Mesendoderm (in vitro differentiated cells): ENCODE measurements around the gene SLC44A5.

Experiments used
- DNase-seq: peaks from one replicate; pipeline ENCODE4 v3.0.0; 2013
- H2AK5ac ChIP-seq: 2 replicates; pipeline ENCODE4 v1.6.1; 2013; ENCODE audit warnings: low read length, inconsistent platforms
- H2BK120ac ChIP-seq: 2 replicates; pipeline ENCODE4 v1.6.1; 2013; ENCODE audit warnings: low read depth, mild to moderate bottlenecking, low read length, moderate library complexity, mixed read lengths
- H2BK15ac ChIP-seq: replicated peaks from 2 replicates; pipeline ENCODE4 v1.6.1; 2013; ENCODE audit warnings: low read depth, mild to moderate bottlenecking, moderate library complexity
- H2BK5ac ChIP-seq: 2 replicates; pipeline ENCODE4 v1.6.1; 2013; ENCODE audit warnings: low read length, inconsistent platforms
- H3K18ac ChIP-seq: 2 replicates; pipeline ENCODE4 v1.6.1; 2013; ENCODE audit warnings: mild to moderate bottlenecking, low read length, mixed read lengths
- H3K23ac ChIP-seq: one replicate; pipeline ENCODE4 v1.6.1; 2013; ENCODE audit warnings: low read length
- H3K27ac ChIP-seq: 2 replicates; pipeline ENCODE4 v1.5.1; 2013; ENCODE audit warnings: low read depth, mild to moderate bottlenecking, inconsistent platforms, low read length, moderate library complexity
- H3K27me3 ChIP-seq: 2 replicates; pipeline ENCODE4 v1.6.1; 2013; ENCODE audit warnings: low read length, control low read depth, mild to moderate bottlenecking, inconsistent platforms; ENCODE audit not compliant: insufficient read depth, poor library complexity
- H3K36me3 ChIP-seq: 2 replicates; pipeline ENCODE4 v1.6.1; 2013; ENCODE audit warnings: low read length, inconsistent platforms; ENCODE audit not compliant: control insufficient read depth, insufficient read depth
- H3K4ac ChIP-seq: one replicate; pipeline ENCODE4 v1.6.1; 2013; ENCODE audit warnings: low read depth, mild to moderate bottlenecking, low read length, moderate library complexity
- H3K4me1 ChIP-seq: 2 replicates; pipeline ENCODE4 v1.6.1; 2013; ENCODE audit warnings: low read depth, low read length, inconsistent platforms; ENCODE audit not compliant: control insufficient read depth
- H3K4me2 ChIP-seq: 2 replicates; pipeline ENCODE4 v1.6.1; 2013; ENCODE audit warnings: low read length
- H3K4me3 ChIP-seq: 2 replicates; pipeline ENCODE4 v1.5.1; 2013; ENCODE audit warnings: mild to moderate bottlenecking, low read length
- H3K56ac ChIP-seq: one replicate; pipeline ENCODE4 v1.6.1; 2013; ENCODE audit warnings: low read length
- H3K79me1 ChIP-seq: 2 replicates; pipeline ENCODE4 v1.6.1; 2013; ENCODE audit warnings: low read length, inconsistent platforms
- H3K79me2 ChIP-seq: 2 replicates; pipeline ENCODE4 v1.6.1; 2013; ENCODE audit warnings: mild to moderate bottlenecking, low read length; ENCODE audit not compliant: control insufficient read depth, insufficient read depth
- H3K9ac ChIP-seq: 2 replicates; pipeline ENCODE4 v1.6.1; 2013; ENCODE audit warnings: low read length, inconsistent platforms
- H4K5ac ChIP-seq: one replicate; pipeline ENCODE4 v1.6.1; 2013; ENCODE audit warnings: low read length
- H4K8ac ChIP-seq: one replicate; pipeline ENCODE4 v1.6.1; 2013; ENCODE audit warnings: low read depth, mild to moderate bottlenecking, control low read depth, low read length, moderate library complexity
- WGBS: extraction: QIAGEN DNeasy Blood & Tissue Kit; methylation state at CpG from one replicate; pipeline ENCODE4 v1.1.7; 2013; ENCODE audit warnings: low lambda C conversion rate, missing lambda C conversion rate; ENCODE audit not compliant: insufficient coverage; ENCODE audit errors: extremely low coverage; 5-methylcytosine and 5-hydroxymethylcytosine counted together

SLC44A5 gene

GRCh38 chr1:75543705-75544104 is 67.2 kb downstream of the SLC44A5 start:
- Histone ChIP-seq H3K27ac (no peak overlapping the region), H2BK5ac (no peak overlapping the region), H2AK5ac (no peak overlapping the region), H3K18ac (no peak overlapping the region), H4K8ac (no peak overlapping the region), H3K79me2 (no peaks in the 10 kb centered on the region), H3K56ac (no peak overlapping the region), H4K5ac (no peak overlapping the region), H3K36me3 (no peaks in the 10 kb centered on the region), H3K79me1 (no peaks in the 10 kb centered on the region), H3K4me1 (no peaks in the 10 kb centered on the region), H3K4me2 (no peak overlapping the region), H3K4me3 (no peak overlapping the region), H2BK15ac (no peak overlapping the region), H3K4ac (no peak overlapping the region), H3K9ac (no peak overlapping the region), H3K23ac (no peak overlapping the region), H2BK120ac (no peak overlapping the region), H3K27me3 (no peaks in the 10 kb centered on the region)
- DNase-seq, result no peak

- H3K27me3 ChIP-seq, result no peaks in the 10 kb centered on the region
- no peaks in the 10 kb centered on the region for H3K4me1 ChIP-seq
- H3K56ac ChIP-seq, result no peak overlapping the region
- no peak overlapping the region for H3K18ac ChIP-seq
- no peak overlapping the region for H3K23ac ChIP-seq
- H3K27ac ChIP-seq, result no peak overlapping the region
- no peak overlapping the region for H4K5ac ChIP-seq
- no peaks in the 10 kb centered on the region for H3K79me1 ChIP-seq
- no peak overlapping the region for H2BK5ac ChIP-seq
- H2AK5ac ChIP-seq, result no peak overlapping the region
- H3K4me3 ChIP-seq, result no peak overlapping the region
- H4K8ac ChIP-seq, result no peak overlapping the region
- no CpG with 5 or more reads among the region's 5 CpGs for WGBS
- H2BK15ac ChIP-seq, result no peak overlapping the region
- H2BK120ac ChIP-seq, result no peak overlapping the region
- H3K79me2 ChIP-seq, result no peaks in the 10 kb centered on the region
- H3K36me3 ChIP-seq, result no peaks in the 10 kb centered on the region
- peak; percentile 13 for DNase-seq
- H3K9ac ChIP-seq, result no peak overlapping the region
- H3K4me2 ChIP-seq, result no peak overlapping the region
- H3K4ac ChIP-seq, result no peak overlapping the region
Observed at GRCh38 chr1:75542818-75543570, 67.9 kb downstream of the SLC44A5 start.

GRCh38 chr1:75539230-75540116 is 71.4 kb downstream of the SLC44A5 start:
- Histone ChIP-seq H3K4me1 (no peaks in the 10 kb centered on the region), H3K27ac (no peak overlapping the region), H2BK5ac (no peak overlapping the region), H3K56ac (no peak overlapping the region), H3K23ac (no peak overlapping the region), H3K18ac (no peak overlapping the region), H2AK5ac (no peak overlapping the region), H4K8ac (no peak overlapping the region), H3K27me3 (no peaks in the 10 kb centered on the region), H3K36me3 (no peaks in the 10 kb centered on the region), H3K4me3 (no peak overlapping the region), H2BK120ac (no peak overlapping the region), H3K79me1 (no peaks in the 10 kb centered on the region), H3K4me2 (no peak overlapping the region), H3K4ac (no peak overlapping the region), H3K9ac (no peak overlapping the region), H3K79me2 (no peaks in the 10 kb centered on the region), H2BK15ac (no peak overlapping the region), H4K5ac (no peak overlapping the region)
- WGBS, result no CpG with 5 or more reads among the region's 6 CpGs
- DNase-seq, result no peak

- Histone ChIP-seq H2BK120ac (no peak overlapping the region), H3K79me1 (no peaks in the 10 kb centered on the region), H3K56ac (no peak overlapping the region), H2BK5ac (no peak overlapping the region), H3K36me3 (no peaks in the 10 kb centered on the region), H3K27me3 (no peaks in the 10 kb centered on the region), H3K4me3 (no peak overlapping the region), H3K79me2 (no peaks in the 10 kb centered on the region), H3K18ac (no peak overlapping the region), H4K8ac (no peak overlapping the region), H3K27ac (no peak overlapping the region), H3K4me2 (no peak overlapping the region), H3K4ac (no peak overlapping the region), H2BK15ac (no peak overlapping the region), H3K4me1 (no peaks in the 10 kb centered on the region), H2AK5ac (no peak overlapping the region), H3K9ac (no peak overlapping the region), H3K23ac (no peak overlapping the region), H4K5ac (no peak overlapping the region)
- DNase-seq, result no peak
- no CpG with 5 or more reads among the region's 2 CpGs for WGBS
Observed at GRCh38 chr1:75533085-75533484, 77.8 kb downstream of the SLC44A5 start.

GRCh38 chr1:75531570-75531969 is 79.3 kb downstream of the SLC44A5 start:
- H3K79me1 ChIP-seq, result no peaks in the 10 kb centered on the region

More at GRCh38 chr1:75531570-75531969, 79.3 kb downstream of the SLC44A5 start:
- Histone ChIP-seq H2AK5ac (no peak overlapping the region), H3K23ac (no peak overlapping the region), H2BK120ac (no peak overlapping the region), H3K36me3 (no peaks in the 10 kb centered on the region), H3K79me2 (no peaks in the 10 kb centered on the region), H4K8ac (no peak overlapping the region), H3K4me2 (no peak overlapping the region), H2BK15ac (no peak overlapping the region), H2BK5ac (no peak overlapping the region), H4K5ac (no peak overlapping the region), H3K4me1 (no peaks in the 10 kb centered on the region), H3K18ac (no peak overlapping the region), H3K9ac (no peak overlapping the region), H3K4me3 (no peak overlapping the region), H3K56ac (no peak overlapping the region), H3K4ac (no peak overlapping the region), H3K27me3 (no peaks in the 10 kb centered on the region), H3K27ac (no peak overlapping the region)
- no peak for DNase-seq
- no CpG with 5 or more reads among the region's 2 CpGs for WGBS
